Measurements from ENCODE around the gene FBXO31.

FBXO31 gene

GRCh38 chr16:87406495-87407088, 23.0 kb upstream of the FBXO31 start:
- TF ChIP-seq, protein P1, sequence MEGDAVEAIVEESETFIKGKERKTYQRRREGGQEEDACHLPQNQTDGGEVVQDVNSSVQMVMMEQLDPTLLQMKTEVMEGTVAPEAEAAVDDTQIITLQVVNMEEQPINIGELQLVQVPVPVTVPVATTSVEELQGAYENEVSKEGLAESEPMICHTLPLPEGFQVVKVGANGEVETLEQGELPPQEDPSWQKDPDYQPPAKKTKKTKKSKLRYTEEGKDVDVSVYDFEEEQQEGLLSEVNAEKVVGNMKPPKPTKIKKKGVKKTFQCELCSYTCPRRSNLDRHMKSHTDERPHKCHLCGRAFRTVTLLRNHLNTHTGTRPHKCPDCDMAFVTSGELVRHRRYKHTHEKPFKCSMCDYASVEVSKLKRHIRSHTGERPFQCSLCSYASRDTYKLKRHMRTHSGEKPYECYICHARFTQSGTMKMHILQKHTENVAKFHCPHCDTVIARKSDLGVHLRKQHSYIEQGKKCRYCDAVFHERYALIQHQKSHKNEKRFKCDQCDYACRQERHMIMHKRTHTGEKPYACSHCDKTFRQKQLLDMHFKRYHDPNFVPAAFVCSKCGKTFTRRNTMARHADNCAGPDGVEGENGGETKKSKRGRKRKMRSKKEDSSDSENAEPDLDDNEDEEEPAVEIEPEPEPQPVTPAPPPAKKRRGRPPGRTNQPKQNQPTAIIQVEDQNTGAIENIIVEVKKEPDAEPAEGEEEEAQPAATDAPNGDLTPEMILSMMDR (IDR thresholded peaks at IDR 0.05; ENCODE audit: low read depth, low read length), result no peak
- no peak overlapping the region for H3K4me3 ChIP-seq (ENCODE audit: low read depth, low read length)
- DNase-seq (ENCODE audit: low read depth, low spot score), result no peak
- in situ Hi-C loops (cut with HindIII; ENCODE audit: low sequenced_read_pairs), result no loop called here

DNA sequence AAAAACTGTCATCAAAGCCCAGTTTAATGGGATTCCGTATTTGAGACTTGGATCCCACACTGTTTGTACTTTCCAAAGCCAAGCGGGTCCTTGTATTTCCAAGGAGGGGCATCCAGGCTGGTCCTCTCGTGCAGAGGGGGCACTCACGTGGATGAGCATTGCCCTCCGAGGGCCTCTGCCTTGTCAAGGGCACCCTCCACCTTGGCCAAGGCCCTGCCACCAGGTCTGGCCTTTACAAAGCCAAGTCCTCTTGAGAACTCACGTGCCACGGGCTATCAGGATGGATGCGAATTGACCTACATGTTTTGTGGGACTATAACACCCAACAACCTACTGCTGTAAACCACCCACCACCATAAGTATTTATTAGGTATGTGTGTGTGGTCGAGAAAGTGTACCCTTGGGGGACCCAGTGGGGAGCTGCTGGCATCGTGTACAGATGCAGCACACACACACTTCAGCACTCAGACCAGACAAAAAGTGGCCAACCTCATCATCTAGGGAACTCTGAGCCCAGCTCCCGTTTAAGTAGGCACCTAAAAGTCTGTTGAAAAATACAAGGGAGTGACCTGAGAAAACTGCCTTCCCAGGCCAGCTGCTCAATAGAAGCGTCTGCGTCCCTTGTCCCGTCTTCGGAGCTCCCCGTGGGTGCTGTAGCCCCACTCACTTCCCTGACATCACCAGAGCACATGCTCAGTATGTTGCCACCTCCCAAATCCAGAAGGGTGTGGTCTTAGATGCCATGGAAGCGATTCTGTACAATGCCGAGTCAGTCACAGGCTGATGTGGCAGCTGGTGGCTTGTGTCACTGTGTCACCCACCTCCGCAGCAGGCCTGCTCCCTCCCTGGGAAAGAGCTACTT, 21.4 kb upstream of the FBXO31 start:
- no peak for DNase-seq (ENCODE audit: low read depth, low spot score)
- TF ChIP-seq, protein P1 (IDR thresholded peaks at IDR 0.05; ENCODE audit: low read depth, low read length), result no peak
- in situ Hi-C loops (cut with HindIII; ENCODE audit: low sequenced_read_pairs), result no loop called here
- H3K4me3 ChIP-seq (ENCODE audit: low read depth, low read length), result no peak overlapping the region

GRCh38 chr16:87395181-87395842, 11.7 kb upstream of the FBXO31 start:
- TF ChIP-seq, protein P1 (IDR thresholded peaks at IDR 0.05; ENCODE audit: low read depth, low read length), result no peak
- H3K4me3 ChIP-seq (ENCODE audit: low read depth, low read length), result no peak overlapping the region
- in situ Hi-C loops (cut with HindIII; ENCODE audit: low sequenced_read_pairs), result no loop called here
- no peak for DNase-seq (ENCODE audit: low read depth, low spot score)

GRCh38 chr16:87393680-87394055, 10.1 kb upstream of the FBXO31 start:
- no peak for DNase-seq (ENCODE audit: low read depth, low spot score)
- TF ChIP-seq, protein P1 (IDR thresholded peaks at IDR 0.05; ENCODE audit: low read depth, low read length), result no peak
- in situ Hi-C loops (cut with HindIII; ENCODE audit: low sequenced_read_pairs), result no loop called here
- H3K4me3 ChIP-seq (ENCODE audit: low read depth, low read length), result peak overlapping the region; percentile 84

GRCh38 chr16:87392821-87393679, 9.5 kb upstream of the FBXO31 start:
- TF ChIP-seq, protein P1 (IDR thresholded peaks at IDR 0.05; ENCODE audit: low read depth, low read length), result peak; percentile 48
- DNase-seq (ENCODE audit: low read depth, low spot score), result peak; percentile 54
- H3K4me3 ChIP-seq (ENCODE audit: low read depth, low read length), result peak overlapping the region; percentile 84
- in situ Hi-C loops (cut with HindIII; ENCODE audit: low sequenced_read_pairs), result no loop called here
